ENCODE data around the gene DDX47.

Gene DDX47

GRCh38 chr12:12877781-12878455 is 64.8 kb downstream of the DDX47 start:
- ChIA-PET POLR2A (interaction anchor here (1.3 kb wide), 1 partner anchor 13 kb away, joined by 8 read pairs; the partner anchor contains the start of gene GPRC5A), CTCF (interaction anchor here (1.0 to 1.4 kb wide), 4 partner anchors 12 to 89 kb away, joined by 3 to 7 read pairs (median 5); partner anchors contain the start of gene GPRC5A)
- no peak for TF ChIP-seq CTCF (IDR thresholded peaks at IDR 0.05; ENCODE audit: insufficient read depth, low read length, missing control alignments)
- H3K4me3 ChIP-seq (ENCODE audit: low read depth, low read length) = no peak overlapping the region
- no peak for DNase-seq (ENCODE audit: low read depth, low spot score)
